GM21367 (cell line): Measurements from ENCODE around the gene TMEM186.
"Not testable (repeated sequence)": the region's sequence is repeated elsewhere in the genome, so short reads cannot be mapped to it uniquely, and the experiment has no call there.

Experiments used
- ATAC-seq: cut with Tn5 transposase; IDR thresholded peaks from one replicate; pipeline ENCODE4 v1.9.1; 2021; ENCODE audit not compliant: unreplicated experiment

TMEM186 gene

GRCh38 chr16:8775359-8775758 is 22.1 kb downstream of the TMEM186 start:
- no peak for ATAC-seq

GRCh38 chr16:8774208-8774607 is 23.2 kb downstream of the TMEM186 start:
- no peak for ATAC-seq

DNA sequence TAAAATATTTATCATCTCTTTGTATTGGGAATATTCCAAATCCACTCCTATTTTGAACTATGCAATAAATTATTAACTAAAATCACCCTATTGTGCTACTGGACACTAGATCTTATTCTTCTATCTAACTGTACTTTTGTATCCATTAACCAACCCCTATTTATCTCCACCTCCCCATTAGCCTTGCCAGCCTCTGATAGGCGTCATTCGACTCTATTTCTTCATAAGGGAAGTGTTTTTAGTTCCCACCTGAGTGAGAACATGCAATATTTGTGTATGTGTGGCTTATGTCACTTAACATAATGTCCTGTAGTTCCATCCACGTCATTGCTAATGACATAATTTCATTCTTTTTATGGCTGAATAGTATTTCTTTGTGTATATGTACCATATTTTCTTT is 23.9 kb downstream of the TMEM186 start:
- no peak for ATAC-seq

DNA sequence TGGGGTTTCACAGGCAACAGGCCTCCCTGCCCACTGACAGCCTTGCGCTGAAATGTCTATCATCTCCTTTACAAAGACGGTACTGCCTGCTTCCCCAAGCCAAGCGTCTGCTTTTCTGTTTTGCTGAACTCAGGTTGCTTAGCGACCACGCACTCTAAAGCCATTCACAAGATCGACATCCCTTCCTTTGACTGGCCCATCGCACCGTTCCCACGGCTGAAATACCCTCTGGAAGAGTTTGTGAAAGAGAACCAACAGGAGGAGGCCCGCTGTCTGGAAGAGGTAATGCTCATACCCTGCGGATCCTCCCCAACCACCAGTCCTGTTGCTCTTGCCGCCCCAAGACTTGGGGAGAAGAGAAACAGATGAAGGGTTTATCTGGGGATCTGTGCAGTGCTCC is 28.7 kb downstream of the TMEM186 start:
- no peak for ATAC-seq

DNA sequence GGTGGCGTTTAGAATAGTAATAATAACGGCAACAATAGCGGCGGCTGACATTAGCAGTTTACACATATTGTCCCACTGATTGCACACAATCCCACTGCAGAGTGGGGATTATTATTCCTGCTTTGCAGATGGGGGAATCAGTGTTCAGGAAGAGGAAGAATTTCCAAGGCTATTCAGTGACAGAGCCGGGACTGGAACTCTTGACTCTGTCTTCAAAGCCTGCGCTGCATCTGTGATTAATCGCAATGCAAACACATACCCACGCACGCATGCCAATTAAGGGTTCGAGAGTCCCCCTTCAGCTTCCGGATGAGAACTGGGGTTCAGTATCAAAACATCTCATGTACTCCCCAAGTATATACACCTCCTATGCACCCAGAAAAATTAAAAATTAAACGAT is 29.2 kb downstream of the TMEM186 start:
- ATAC-seq: no peak

DNA sequence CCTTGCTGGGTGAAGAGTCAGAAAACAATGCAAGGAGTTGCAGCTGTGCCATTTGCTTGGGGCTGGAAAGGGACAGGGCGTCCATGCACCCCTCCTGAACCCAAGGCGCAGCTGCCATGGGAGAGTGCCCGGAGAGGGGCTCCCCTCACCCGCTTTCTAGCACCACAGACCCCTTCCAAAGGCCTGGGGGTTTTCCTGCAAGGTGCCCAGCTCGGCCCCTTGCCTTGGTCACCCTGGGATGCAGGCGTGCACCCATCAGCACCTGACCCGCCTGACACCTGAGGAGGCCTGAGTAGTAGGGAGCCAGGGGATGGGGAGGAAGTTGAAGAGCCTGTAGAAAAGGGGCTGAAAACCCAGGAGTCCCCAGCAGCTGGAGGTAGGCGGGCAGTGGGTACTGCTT is 30.3 kb downstream of the TMEM186 start:
- ATAC-seq: no peak

GRCh38 chr16:8764525-8765250 is 32.8 kb downstream of the TMEM186 start:
- no peak for ATAC-seq

DNA sequence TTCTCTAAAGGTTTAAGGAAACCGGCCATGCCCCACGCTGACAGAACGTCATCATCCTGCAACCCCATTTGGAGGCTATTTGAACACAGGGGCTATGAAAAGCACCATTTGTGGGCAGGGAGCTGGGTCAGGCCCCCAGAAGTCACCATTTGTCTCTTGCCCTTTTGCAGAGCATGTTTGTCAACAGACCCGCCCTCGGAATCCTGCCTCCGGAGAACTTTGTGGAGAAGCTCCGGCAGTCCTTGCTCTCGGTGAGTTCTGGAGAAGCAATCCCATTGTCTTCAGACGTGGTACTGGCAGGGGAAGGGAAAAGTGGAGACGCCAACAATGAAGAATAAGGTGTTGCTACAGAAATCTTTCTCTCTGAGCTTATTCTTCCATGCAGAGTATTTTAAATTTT is 33.5 kb downstream of the TMEM186 start:
- no peak for ATAC-seq

DNA sequence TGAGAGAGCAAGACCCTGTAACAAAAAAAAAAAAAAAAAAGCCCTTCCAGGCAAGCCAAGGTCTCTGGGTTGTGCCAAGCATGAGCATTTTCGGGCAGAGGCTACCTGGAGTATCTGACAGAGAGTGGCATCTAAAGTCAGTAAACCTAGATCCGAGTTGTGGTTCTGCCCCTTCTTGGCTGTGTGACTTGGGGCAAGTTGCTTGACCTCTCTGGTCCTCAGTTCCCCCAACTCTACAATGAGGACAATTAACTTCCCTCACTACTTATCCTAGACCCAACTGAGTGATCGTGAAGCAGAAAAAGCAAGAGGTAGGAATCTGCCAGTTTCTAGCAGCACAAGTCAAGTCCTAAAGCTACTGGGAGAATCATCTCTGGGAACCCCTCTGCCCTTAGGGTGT is 34.4 kb downstream of the TMEM186 start:
- ATAC-seq: no peak

DNA sequence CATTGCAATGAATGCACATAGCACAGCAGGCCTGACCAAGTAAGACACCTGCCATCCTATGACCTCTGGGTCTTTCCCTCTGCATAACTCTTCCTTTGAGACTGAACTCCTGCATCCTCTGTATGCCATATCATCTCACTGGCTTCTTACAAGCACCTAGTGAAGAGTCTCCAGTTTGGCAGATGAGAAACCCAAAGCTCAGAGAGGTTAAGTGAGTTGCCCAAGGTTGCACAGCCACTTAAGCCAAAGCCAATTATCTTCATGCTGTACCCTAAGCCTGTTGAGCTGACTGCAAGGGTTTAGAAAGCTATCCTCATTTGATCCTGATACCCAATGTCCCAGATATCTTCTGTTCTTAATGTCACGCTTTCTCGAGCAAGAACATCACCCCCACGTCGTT is 35.2 kb downstream of the TMEM186 start:
- ATAC-seq: no peak

GRCh38 chr16:8761078-8761477 is 36.4 kb downstream of the TMEM186 start:
- no peak for ATAC-seq

DNA sequence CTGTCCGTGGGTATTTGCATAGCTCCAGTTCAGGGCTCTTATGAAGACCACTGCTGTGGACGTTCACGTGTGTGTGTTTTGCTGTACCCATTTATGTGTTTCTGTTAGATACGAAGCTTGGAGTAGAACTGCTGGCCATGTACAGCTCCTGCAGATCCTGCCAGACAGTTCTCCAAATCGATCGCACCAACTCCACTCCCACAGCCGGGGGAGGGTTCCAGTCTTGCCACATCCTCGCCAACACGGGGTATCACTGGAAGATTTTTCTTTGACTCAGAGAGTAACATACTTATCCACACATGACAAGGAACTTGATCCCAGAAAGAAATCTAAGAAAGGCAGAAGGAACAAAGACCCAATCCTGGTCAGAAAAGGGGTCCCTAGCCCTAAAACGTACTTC is 37.4 kb downstream of the TMEM186 start:
- no peak for ATAC-seq

DNA sequence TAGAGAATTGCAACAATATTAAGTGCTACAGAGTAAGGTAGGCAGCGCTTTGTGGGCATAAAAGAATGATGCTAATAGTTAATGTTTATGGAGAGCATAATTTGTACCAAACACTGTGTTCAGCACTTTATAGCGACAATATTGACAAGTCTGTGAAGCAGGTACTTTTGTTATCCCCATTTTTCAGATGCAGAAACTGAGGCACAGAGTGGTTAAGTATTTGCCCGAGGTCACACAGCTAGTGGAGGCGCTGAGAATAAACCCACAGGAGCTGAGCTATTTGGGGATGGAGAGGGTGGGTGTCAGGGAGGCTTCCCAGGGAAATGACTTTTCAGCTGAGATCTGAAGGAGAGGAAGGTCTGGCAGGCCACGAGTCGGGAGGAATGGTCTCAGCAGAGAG is 39.4 kb downstream of the TMEM186 start:
- ATAC-seq: no peak

GRCh38 chr16:8756755-8757154 is 40.7 kb downstream of the TMEM186 start:
- ATAC-seq: no peak

GRCh38 chr16:8753416-8754054 is 43.9 kb downstream of the TMEM186 start:
- ATAC-seq: no peak

DNA sequence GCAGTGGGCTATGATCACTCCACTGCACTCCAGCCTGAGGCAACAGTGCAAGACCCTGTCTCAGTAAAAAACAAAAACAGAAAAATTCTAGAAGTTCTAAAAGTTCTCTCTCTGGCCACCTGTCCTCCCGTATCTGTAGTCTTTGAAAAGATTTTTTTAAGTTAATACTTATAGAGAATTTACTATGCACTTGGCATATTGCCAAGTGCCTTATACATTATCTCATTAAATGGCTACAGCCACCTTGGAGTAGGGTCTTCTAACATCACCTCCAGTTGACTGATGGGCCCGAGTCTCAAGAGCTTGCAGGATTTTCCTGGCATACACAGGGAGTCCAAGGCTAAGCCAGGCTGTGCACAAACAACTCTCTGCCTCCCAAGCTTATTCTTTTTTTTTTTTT is 44.7 kb downstream of the TMEM186 start:
- no peak for ATAC-seq

- ATAC-seq: no peak
Observed at GRCh38 chr16:8751481-8752311, 45.7 kb downstream of the TMEM186 start.

GRCh38 chr16:8748944-8749343 is 48.5 kb downstream of the TMEM186 start:
- not testable (repeated sequence) for ATAC-seq
